Choroid plexus epithelial cell (primary cell): ENCODE results near the gene JUP.

Experiments used
- DNase-seq: peaks from one replicate; pipeline ENCODE4 v3.0.0-alpha.2; 2010; ENCODE audit warnings: low read depth
- H3K4me3 ChIP-seq: 2 replicates; pipeline ENCODE4 v1.5.1; 2011; ENCODE audit warnings: low read depth, mild to moderate bottlenecking, control low read depth, low read length, moderate library complexity
- TF ChIP-seq, protein P1 (sequence below): conservative IDR thresholded peaks from 2 replicates; pipeline ENCODE4 v1.5.1; 2011; ENCODE audit warnings: low read depth, mild to moderate bottlenecking, control low read depth, inconsistent platforms, low read length, moderate library complexity

The JUP gene

DNA sequence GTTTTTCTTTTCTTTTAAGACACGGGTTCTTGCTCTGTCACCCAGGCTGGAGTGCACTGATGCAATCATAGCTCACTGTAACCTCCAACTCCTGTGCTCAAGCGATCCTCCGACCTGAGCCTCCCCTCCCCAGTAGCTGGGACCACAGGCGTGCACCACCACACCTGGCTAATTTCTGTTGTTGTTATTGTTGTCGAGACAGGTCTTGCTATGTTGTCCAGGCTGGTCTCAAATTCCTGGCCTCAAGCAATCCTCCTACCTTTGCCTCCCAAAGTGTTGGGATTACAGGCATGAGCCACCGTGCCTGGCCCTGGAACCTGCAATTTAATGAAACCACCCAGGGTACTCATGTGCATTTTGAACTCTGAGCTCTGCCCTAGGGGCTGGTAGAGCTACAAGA, 24.1 kb downstream of the JUP start:
- TF ChIP-seq, protein P1, sequence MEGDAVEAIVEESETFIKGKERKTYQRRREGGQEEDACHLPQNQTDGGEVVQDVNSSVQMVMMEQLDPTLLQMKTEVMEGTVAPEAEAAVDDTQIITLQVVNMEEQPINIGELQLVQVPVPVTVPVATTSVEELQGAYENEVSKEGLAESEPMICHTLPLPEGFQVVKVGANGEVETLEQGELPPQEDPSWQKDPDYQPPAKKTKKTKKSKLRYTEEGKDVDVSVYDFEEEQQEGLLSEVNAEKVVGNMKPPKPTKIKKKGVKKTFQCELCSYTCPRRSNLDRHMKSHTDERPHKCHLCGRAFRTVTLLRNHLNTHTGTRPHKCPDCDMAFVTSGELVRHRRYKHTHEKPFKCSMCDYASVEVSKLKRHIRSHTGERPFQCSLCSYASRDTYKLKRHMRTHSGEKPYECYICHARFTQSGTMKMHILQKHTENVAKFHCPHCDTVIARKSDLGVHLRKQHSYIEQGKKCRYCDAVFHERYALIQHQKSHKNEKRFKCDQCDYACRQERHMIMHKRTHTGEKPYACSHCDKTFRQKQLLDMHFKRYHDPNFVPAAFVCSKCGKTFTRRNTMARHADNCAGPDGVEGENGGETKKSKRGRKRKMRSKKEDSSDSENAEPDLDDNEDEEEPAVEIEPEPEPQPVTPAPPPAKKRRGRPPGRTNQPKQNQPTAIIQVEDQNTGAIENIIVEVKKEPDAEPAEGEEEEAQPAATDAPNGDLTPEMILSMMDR, result no peak
- no peak overlapping the region for H3K4me3 ChIP-seq
- no peak for DNase-seq

DNA sequence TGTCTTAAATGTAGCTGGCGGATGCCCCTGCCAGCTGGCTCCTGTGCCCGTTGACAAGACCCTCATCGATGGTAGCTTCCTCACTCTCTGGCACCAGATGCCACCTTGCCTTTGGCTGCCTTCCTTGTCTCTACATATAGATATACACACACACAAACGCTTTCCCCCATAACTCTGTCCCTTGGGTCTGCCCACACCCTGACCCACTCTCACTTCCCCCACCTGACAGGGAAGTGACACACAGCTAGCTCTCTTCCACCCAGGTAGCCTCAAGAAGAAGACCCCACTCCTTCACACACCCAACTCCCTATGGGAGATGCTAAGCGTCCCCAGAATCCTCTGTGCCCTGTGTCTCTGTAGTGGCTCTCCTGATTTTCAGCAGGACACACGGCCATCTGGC, 25.6 kb downstream of the JUP start:
- H3K4me3 ChIP-seq, result no peak overlapping the region
- no peak for DNase-seq
- TF ChIP-seq, protein P1, result no peak

DNA sequence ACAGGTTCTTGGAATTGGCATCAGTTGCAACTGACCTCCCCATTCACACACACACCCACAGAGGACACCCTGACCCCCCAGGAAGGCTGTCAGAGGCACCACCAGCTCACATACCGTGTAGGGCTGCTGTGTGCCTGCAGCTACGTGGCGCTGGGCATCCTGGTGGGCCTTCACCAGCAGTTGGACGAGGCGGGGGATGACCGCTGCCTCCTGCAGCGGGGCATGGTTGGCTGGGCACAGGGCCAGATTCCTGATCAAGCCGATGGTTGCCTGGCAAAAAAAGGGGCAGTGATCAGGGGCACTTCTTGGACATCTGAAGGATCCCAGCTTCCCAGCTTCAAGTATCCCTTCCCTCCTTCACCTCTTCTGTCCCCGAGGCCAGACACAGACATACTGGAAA, 27.9 kb downstream of the JUP start:
- DNase-seq, result no peak
- no peak overlapping the region for H3K4me3 ChIP-seq
- TF ChIP-seq, protein P1, result no peak

DNA sequence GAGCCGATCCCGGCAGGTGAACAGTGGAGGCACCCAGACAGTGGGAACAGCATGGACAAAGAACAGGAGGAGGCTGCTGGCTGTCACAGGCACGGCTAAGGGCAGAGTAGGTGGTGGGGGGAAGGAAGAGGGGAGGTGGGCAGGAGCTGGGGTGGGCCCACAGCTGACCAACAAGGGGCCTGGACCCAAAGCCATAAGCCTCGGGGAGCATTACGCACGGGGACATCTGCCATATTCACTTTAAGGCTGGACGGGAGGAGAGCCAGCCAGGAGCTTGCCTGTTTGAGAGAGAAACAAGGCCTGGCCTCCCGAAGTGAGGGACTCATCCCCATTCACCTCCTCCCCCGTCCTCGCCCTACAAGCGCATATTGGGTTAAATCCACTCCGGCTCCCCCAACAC, 32.4 kb downstream of the JUP start:
- no peak for DNase-seq
- TF ChIP-seq, protein P1, result no peak
- H3K4me3 ChIP-seq, result no peak overlapping the region

DNA sequence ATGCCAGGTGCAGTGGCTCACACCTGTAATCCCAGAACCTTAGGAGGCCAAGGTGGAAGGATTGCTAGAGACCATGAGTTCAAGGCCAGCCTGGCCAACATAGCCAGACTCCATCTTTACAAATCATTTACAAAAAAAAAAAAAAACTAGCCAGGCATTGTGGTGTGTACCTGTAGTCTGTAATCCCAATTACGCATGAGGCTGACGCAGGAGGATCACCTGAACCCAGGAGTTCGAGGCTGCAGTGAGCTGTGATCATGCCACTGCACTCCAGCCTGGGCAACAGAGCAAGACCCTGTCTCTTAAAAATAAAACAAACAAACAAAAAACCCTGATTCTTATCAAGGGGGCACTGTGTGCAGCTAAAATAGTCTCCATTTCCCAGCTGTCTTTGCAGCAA, 35.2 kb downstream of the JUP start:
- no peak for DNase-seq
- TF ChIP-seq, protein P1, result no peak
- H3K4me3 ChIP-seq, result no peak overlapping the region

DNA sequence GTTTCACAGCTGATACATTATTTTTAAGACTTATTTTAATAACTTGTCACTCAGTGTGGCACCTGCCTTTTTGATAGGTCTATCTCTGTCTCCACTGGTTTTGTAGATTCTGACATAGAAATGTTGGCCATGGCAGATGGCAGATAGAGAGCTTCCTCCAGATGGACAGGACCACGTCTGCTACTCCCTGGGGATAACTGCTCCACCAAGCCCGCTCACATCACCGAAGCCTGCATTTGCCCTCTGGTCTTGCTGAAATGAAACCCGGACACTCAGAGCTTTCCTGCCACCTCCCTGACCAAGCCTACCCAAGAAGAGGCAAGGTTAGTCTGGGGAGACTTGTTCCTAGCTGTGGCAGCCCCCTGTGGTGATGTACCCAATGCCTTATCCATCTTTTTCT, 35.6 kb downstream of the JUP start:
- H3K4me3 ChIP-seq, result no peak overlapping the region
- no peak for DNase-seq
- TF ChIP-seq, protein P1, result no peak

DNA sequence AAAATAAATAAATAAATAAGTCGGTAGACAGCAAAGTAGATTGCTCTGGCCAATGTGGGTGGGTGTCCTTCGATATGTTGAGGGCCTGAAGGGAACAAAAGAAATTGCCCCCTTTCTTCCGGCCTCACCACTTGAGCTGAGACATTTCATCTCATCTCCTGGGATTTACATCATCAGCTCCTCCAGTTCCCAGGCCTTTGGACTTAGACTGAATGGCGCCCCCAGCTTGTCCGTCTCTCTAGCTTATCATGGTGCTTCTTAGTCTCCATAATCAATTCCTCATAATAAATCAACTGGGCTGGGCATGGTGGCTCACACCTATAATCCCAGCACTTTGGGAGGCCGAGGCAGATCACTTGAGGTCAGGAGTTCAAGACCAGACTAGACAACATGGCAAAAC, 38.2 kb downstream of the JUP start:
- TF ChIP-seq, protein P1, result no peak
- no peak overlapping the region for H3K4me3 ChIP-seq
- DNase-seq, result no peak
